ENCODE data around the gene GPR160. TPM values are rescaled to one million over a fixed set of nuclear protein-coding genes. Genes with fewer than 3 reads are reported as not detected.

The GPR160 gene
- total RNA-seq, 1 experiment from 2014 or later, result 9.9 TPM

DNA sequence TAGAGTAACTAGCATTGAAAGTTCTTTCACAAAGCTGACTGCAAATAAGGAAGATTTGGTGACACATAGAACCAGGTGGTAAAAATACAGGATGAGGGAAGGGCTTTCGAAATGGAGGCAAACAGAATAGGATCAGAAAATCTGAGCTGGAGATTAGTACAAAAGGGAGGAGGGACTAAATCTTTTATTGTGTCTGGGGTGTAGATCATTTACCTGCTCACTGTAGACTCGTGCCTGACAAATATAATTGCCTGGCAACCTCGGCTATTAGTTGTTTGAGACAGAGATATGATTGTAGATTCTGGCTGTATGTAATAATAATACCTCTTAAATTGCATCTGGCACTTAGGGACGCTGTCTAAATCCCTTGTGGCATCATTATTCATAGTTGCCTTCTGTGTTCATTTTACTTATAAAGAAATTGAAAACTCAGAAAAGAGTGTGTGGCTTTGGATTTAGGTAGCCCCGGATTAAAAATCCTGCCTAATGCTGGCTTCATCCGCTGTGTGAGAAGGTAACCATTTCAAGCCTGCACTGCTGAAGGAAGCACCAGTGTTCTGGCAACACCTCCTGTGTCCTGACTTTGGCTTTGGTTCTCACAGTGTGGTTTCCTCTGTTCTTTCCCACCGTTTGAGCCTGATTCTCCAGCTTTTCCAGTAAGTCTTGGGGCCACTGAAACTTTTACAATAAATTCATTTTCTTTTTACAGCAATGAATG is 25.0 kb upstream of the GPR160 start:
- no peaks in the 10 kb centered on the region for H3K4me1 ChIP-seq (ENCODE audit: control insufficient read depth in 1 of 2, insufficient read depth in 2 of 2, low read length in 2 of 2)
- intact Hi-C loops (cut with micrococcal nuclease), result no loop called here
- no peaks in the 10 kb centered on the region for H3K27me3 ChIP-seq (ENCODE audit: insufficient read depth, low read length)
- no peak for ATAC-seq
- no peak overlapping the region for H3K27ac ChIP-seq (ENCODE audit: low read depth, low read length)
- H3K4me3 ChIP-seq (replicated peaks in 1 of 2; ENCODE audit: low read depth in 1 of 2, low read length in 2 of 2), result no peak overlapping the region
- ChIA-PET POLR2A (no interaction called here), CTCF (no interaction called here), RAD21 (ENCODE audit: low non-redundant PET in 1 of 2, low total read pairs in 2 of 2, uncharacterized antibody in 2 of 2, unreplicated experiment in 2 of 2) (no interaction called here)
- DNase-seq (ENCODE audit: low read depth, low spot score), result no peak
- H3K9me2 ChIP-seq (ENCODE audit: insufficient read depth), result no peaks in the 10 kb centered on the region
- H3K79me2 ChIP-seq (ENCODE audit: insufficient read depth, low read length), result no peaks in the 10 kb centered on the region
- no peak overlapping the region for H3K4me2 ChIP-seq (ENCODE audit: low read length)
- no peak overlapping the region for H3K9ac ChIP-seq (ENCODE audit: low read length)
- no peaks in the 10 kb centered on the region for H3K9me3 ChIP-seq (ENCODE audit: control insufficient read depth in 1 of 2, insufficient read depth in 1 of 2, low read depth in 1 of 2, low read length in 2 of 2)
- no peaks in the 10 kb centered on the region for H3K36me3 ChIP-seq (ENCODE audit: control insufficient read depth in 1 of 2, insufficient read depth in 2 of 2, low read length in 2 of 2)
- H2AFZ ChIP-seq (ENCODE audit: low read depth, low read length, poor library complexity, severe bottlenecking), result no peak overlapping the region
- no TSS peak for BruUV-seq (replicated peaks)
- no peaks in the 10 kb centered on the region for H4K20me1 ChIP-seq (ENCODE audit: insufficient read depth)
- TF ChIP-seq SRF (IDR thresholded peaks at IDR 0.05; ENCODE audit: low read depth), result no peak
- no peak for TF ChIP-seq EGR1 (IDR thresholded peaks at IDR 0.05; ENCODE audit: low read depth)
- TF ChIP-seq, protein P1, sequence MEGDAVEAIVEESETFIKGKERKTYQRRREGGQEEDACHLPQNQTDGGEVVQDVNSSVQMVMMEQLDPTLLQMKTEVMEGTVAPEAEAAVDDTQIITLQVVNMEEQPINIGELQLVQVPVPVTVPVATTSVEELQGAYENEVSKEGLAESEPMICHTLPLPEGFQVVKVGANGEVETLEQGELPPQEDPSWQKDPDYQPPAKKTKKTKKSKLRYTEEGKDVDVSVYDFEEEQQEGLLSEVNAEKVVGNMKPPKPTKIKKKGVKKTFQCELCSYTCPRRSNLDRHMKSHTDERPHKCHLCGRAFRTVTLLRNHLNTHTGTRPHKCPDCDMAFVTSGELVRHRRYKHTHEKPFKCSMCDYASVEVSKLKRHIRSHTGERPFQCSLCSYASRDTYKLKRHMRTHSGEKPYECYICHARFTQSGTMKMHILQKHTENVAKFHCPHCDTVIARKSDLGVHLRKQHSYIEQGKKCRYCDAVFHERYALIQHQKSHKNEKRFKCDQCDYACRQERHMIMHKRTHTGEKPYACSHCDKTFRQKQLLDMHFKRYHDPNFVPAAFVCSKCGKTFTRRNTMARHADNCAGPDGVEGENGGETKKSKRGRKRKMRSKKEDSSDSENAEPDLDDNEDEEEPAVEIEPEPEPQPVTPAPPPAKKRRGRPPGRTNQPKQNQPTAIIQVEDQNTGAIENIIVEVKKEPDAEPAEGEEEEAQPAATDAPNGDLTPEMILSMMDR (IDR thresholded peaks at IDR 0.05 in 2 of 3, conservative IDR thresholded peaks at IDR 0.05 in 1 of 3; ENCODE audit: borderline replicate concordance in 1 of 3, insufficient read depth in 1 of 3, low read depth in 2 of 3, low read length in 2 of 3), result no peak
- no peak for TF ChIP-seq CEBPB (IDR thresholded peaks at IDR 0.05; ENCODE audit: low read depth)
- no peak for TF ChIP-seq ELF1 (IDR thresholded peaks at IDR 0.05; ENCODE audit: borderline replicate concordance, low read depth)
- TF ChIP-seq ZNF274 (IDR thresholded peaks at IDR 0.05; ENCODE audit: low read depth, low read length), result no peak
- TF ChIP-seq ZFX (IDR thresholded peaks at IDR 0.05), result no peak
- TF ChIP-seq, protein P2, sequence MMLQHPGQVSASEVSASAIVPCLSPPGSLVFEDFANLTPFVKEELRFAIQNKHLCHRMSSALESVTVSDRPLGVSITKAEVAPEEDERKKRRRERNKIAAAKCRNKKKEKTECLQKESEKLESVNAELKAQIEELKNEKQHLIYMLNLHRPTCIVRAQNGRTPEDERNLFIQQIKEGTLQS (IDR thresholded peaks at IDR 0.05), result no peak
- TF ChIP-seq SIN3A (IDR thresholded peaks at IDR 0.05; ENCODE audit: low read depth), result no peak
